Nephron (organoid): Measurements from ENCODE around the gene LIMS1.

Experiments used
- H3K27ac Mint-ChIP-seq, 3 experiments: 2 replicates each; pipeline ENCODE4 v1.8.0; 2020; ENCODE audit warnings: mixed read lengths in 3 of 3, mild to moderate bottlenecking in 2 of 3, moderate library complexity in 1 of 3
- H3K27me3 Mint-ChIP-seq: 2 replicates; pipeline ENCODE4 v1.8.0; 2021; ENCODE audit warnings: low read depth, mild to moderate bottlenecking, moderate library complexity, mixed read lengths
- H3K36me3 Mint-ChIP-seq: 2 replicates; pipeline ENCODE4 v1.8.0; 2020; ENCODE audit warnings: low read depth, mixed read lengths
- H3K4me1 Mint-ChIP-seq: 2 replicates; pipeline ENCODE4 v1.8.0; 2020; ENCODE audit warnings: mixed read lengths
- H3K4me3 Mint-ChIP-seq, 3 experiments: 2 replicates each; pipeline ENCODE4 v1.8.0; 2020; ENCODE audit warnings: mild to moderate bottlenecking in 3 of 3, mixed read lengths in 3 of 3, moderate library complexity in 2 of 3
- H3K9me3 Mint-ChIP-seq: 2 replicates; pipeline ENCODE4 v1.8.0; 2020; ENCODE audit warnings: mixed read lengths
- CTCF ChIP-seq, 3 experiments: fragments of 200-600 bp; sonication (generic); IDR thresholded peaks; one replicate each; pipeline ENCODE4 v1.5.0; 2021; ENCODE audit warnings: antibody characterized with exemption in 3 of 3; ENCODE audit not compliant: unreplicated experiment in 3 of 3

The LIMS1 gene

GRCh38 chr2:108560895-108561530 lies 26.7 kb downstream of the LIMS1 start:
- peak overlapping the region in 1 of 3 experiments; percentile 17 for H3K27ac Mint-ChIP-seq
- peaks cover 22% of the 10 kb centered on the region for H3K36me3 Mint-ChIP-seq
- TF ChIP-seq CTCF (IDR thresholded peaks at IDR 0.05; ENCODE audit: unreplicated experiment in 3 of 3) = no peak
- no peak overlapping the region for H3K4me3 Mint-ChIP-seq
- H3K9me3 Mint-ChIP-seq = peaks cover 17% of the 10 kb centered on the region
- peaks cover 18% of the 10 kb centered on the region for H3K4me1 Mint-ChIP-seq
- no peaks in the 10 kb centered on the region for H3K27me3 Mint-ChIP-seq

- Mint-ChIP-seq H3K9me3 (peaks cover 17% of the 10 kb centered on the region), H3K4me3 (no peak overlapping the region), H3K27ac (no peak overlapping the region), H3K36me3 (peaks cover 28% of the 10 kb centered on the region), H3K27me3 (no peaks in the 10 kb centered on the region), H3K4me1 (peaks cover 18% of the 10 kb centered on the region)
- TF ChIP-seq CTCF (IDR thresholded peaks at IDR 0.05; ENCODE audit: unreplicated experiment in 3 of 3) = no peak
These were observed 28.0 kb downstream of the LIMS1 start for GRCh38 chr2:108562274-108562673.

- Mint-ChIP-seq H3K27ac (no peak overlapping the region), H3K4me3 (no peak overlapping the region), H3K4me1 (peaks cover 16% of the 10 kb centered on the region), H3K36me3 (peaks cover 28% of the 10 kb centered on the region), H3K27me3 (no peaks in the 10 kb centered on the region), H3K9me3 (peaks cover 17% of the 10 kb centered on the region)
- no peak for TF ChIP-seq CTCF (IDR thresholded peaks at IDR 0.05; ENCODE audit: unreplicated experiment in 3 of 3)
These were observed 30.2 kb downstream of the LIMS1 start for GRCh38 chr2:108564510-108564909.

GRCh38 chr2:108565778-108566375 lies 31.6 kb downstream of the LIMS1 start:
- H3K4me1 Mint-ChIP-seq = peaks cover 9% of the 10 kb centered on the region
- H3K27ac Mint-ChIP-seq = no peak overlapping the region
- peaks cover 28% of the 10 kb centered on the region for H3K36me3 Mint-ChIP-seq
- no peak overlapping the region for H3K4me3 Mint-ChIP-seq
- no peaks in the 10 kb centered on the region for H3K27me3 Mint-ChIP-seq
- no peak for TF ChIP-seq CTCF (IDR thresholded peaks at IDR 0.05; ENCODE audit: unreplicated experiment in 3 of 3)
- peaks cover 17% of the 10 kb centered on the region for H3K9me3 Mint-ChIP-seq

- H3K4me1 Mint-ChIP-seq = peaks cover 49% of the 10 kb centered on the region
- H3K9me3 Mint-ChIP-seq = no peaks in the 10 kb centered on the region
- no peak for TF ChIP-seq CTCF (IDR thresholded peaks at IDR 0.05; ENCODE audit: unreplicated experiment in 3 of 3)
- H3K27ac Mint-ChIP-seq = peak overlapping the region; percentile 14 to 87 (median 39)
- peaks cover 6% of the 10 kb centered on the region for H3K36me3 Mint-ChIP-seq
- H3K27me3 Mint-ChIP-seq = no peaks in the 10 kb centered on the region
- H3K4me3 Mint-ChIP-seq = no peak overlapping the region
These were observed 36.1 kb downstream of the LIMS1 start for GRCh38 chr2:108570416-108570815.

GRCh38 chr2:108571286-108571685 lies 37.0 kb downstream of the LIMS1 start:
- Mint-ChIP-seq H3K27ac (peak overlapping the region; percentile 2 to 87 (median 14)), H3K36me3 (peaks cover 6% of the 10 kb centered on the region), H3K27me3 (no peaks in the 10 kb centered on the region), H3K9me3 (no peaks in the 10 kb centered on the region), H3K4me3 (no peak overlapping the region), H3K4me1 (peaks cover 54% of the 10 kb centered on the region)
- TF ChIP-seq CTCF (IDR thresholded peaks at IDR 0.05; ENCODE audit: unreplicated experiment in 3 of 3) = no peak
